Measurements from ENCODE around the gene NTS. TPM values are rescaled to one million over a fixed set of nuclear protein-coding genes. Genes with fewer than 3 reads are reported as not detected.
A peak's percentile ranks its signal among the peaks of the same experiment; 100 is the strongest.

Gene NTS
- total and polyA plus RNA-seq, 2 donors from 2014 or later, result 0.54 to 0.82 TPM

DNA sequence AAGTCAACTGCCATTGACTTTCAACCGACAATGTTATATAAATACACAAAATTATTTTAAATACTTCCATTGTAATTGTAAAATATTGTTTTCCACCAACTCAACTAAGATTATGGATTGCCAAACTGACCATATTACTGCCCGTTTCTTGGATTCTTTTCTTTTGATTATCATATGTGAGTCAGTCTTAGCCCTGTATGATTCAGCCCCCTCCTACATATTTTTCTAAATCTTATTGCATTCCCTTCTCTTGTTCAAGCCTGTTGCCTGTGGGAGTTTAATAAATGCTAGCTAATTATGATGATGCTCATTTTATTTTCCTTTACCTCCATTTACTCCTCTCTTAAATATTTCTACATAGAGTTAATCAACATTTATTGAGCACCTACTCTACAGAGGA, 44.7 kb upstream of the NTS start:
- no peaks in the 10 kb centered on the region for H3K4me1 ChIP-seq (ENCODE audit: control insufficient read depth in 2 of 3, insufficient read depth in 2 of 3, low read depth in 1 of 3, low read length in 3 of 3)
- no peak overlapping the region for H3K9ac ChIP-seq (ENCODE audit: low read length in 3 of 3)
- H3K27me3 ChIP-seq (ENCODE audit: control insufficient read depth, insufficient read depth, low read length), result no peaks in the 10 kb centered on the region
- H3K27ac ChIP-seq (ENCODE audit: low read depth in 2 of 2, low read length in 2 of 2), result no peak overlapping the region
- no peak overlapping the region for H3K4me3 ChIP-seq (ENCODE audit: low read length in 3 of 3)
- no peak for FAIRE-seq
- H3K36me3 ChIP-seq (ENCODE audit: control insufficient read depth in 2 of 3, insufficient read depth in 3 of 3, low read length in 3 of 3), result no peaks in the 10 kb centered on the region
- intact Hi-C loops (cut with DNase I), result no loop called here
- DNase-seq, result no peak
- H3K9me3 ChIP-seq (ENCODE audit: control insufficient read depth in 2 of 3, insufficient read depth in 1 of 3, low read length in 3 of 3), result no peaks in the 10 kb centered on the region
- TF ChIP-seq, protein P1, sequence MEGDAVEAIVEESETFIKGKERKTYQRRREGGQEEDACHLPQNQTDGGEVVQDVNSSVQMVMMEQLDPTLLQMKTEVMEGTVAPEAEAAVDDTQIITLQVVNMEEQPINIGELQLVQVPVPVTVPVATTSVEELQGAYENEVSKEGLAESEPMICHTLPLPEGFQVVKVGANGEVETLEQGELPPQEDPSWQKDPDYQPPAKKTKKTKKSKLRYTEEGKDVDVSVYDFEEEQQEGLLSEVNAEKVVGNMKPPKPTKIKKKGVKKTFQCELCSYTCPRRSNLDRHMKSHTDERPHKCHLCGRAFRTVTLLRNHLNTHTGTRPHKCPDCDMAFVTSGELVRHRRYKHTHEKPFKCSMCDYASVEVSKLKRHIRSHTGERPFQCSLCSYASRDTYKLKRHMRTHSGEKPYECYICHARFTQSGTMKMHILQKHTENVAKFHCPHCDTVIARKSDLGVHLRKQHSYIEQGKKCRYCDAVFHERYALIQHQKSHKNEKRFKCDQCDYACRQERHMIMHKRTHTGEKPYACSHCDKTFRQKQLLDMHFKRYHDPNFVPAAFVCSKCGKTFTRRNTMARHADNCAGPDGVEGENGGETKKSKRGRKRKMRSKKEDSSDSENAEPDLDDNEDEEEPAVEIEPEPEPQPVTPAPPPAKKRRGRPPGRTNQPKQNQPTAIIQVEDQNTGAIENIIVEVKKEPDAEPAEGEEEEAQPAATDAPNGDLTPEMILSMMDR (IDR thresholded peaks at IDR 0.05; ENCODE audit: borderline replicate concordance, extremely low read depth, insufficient read depth), result no peak

- peak overlapping the region in 1 of 3 donors; percentile 8 for H3K4me3 ChIP-seq (ENCODE audit: low read length in 3 of 3)
- no peaks in the 10 kb centered on the region for H3K27me3 ChIP-seq (ENCODE audit: control insufficient read depth, insufficient read depth, low read length)
- intact Hi-C loops (cut with DNase I), result no loop called here
- FAIRE-seq, result peak; percentile 6
- H3K4me1 ChIP-seq (ENCODE audit: control insufficient read depth in 2 of 3, insufficient read depth in 2 of 3, low read depth in 1 of 3, low read length in 3 of 3), result peaks cover 0 to 1% (median 0%) of the 10 kb centered on the region in 3 donors
- no peak for DNase-seq
- no peaks in the 10 kb centered on the region for H3K9me3 ChIP-seq (ENCODE audit: control insufficient read depth in 2 of 3, insufficient read depth in 1 of 3, low read length in 3 of 3)
- TF ChIP-seq, protein P1 (IDR thresholded peaks at IDR 0.05; ENCODE audit: borderline replicate concordance, extremely low read depth, insufficient read depth), result no peak
- H3K27ac ChIP-seq (ENCODE audit: low read depth in 2 of 2, low read length in 2 of 2), result no peak overlapping the region
- H3K36me3 ChIP-seq (ENCODE audit: control insufficient read depth in 2 of 3, insufficient read depth in 3 of 3, low read length in 3 of 3), result no peaks in the 10 kb centered on the region
- no peak overlapping the region for H3K9ac ChIP-seq (ENCODE audit: low read length in 3 of 3)
Observed at GRCh38 chr12:85831327-85831990, 42.6 kb upstream of the NTS start.

DNA sequence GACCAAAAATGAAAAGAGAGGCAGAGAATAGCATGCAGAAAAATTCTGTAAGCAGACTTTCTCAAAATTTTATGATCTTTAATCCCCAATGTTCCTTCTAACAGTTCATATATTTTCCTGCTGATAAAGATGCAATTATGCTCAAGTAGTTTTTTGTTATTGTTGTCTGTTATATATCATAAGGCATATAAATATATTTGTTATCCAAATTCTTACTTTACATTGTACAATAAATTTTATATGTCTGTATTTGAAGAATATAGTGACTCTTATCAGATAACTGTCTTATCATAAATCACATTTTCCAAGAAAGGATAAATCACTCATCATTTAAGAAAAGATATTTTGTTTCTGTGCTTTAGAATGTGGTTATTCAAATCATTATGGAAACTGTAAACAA, 40.5 kb upstream of the NTS start:
- FAIRE-seq, result peak; percentile 81
- TF ChIP-seq, protein P1 (IDR thresholded peaks at IDR 0.05; ENCODE audit: borderline replicate concordance, extremely low read depth, insufficient read depth), result no peak
- DNase-seq, result peak in 1 of 5 donors; percentile 17
- no peaks in the 10 kb centered on the region for H3K9me3 ChIP-seq (ENCODE audit: control insufficient read depth in 2 of 3, insufficient read depth in 1 of 3, low read length in 3 of 3)
- no peaks in the 10 kb centered on the region for H3K36me3 ChIP-seq (ENCODE audit: control insufficient read depth in 2 of 3, insufficient read depth in 3 of 3, low read length in 3 of 3)
- no peak overlapping the region for H3K9ac ChIP-seq (ENCODE audit: low read length in 3 of 3)
- peak overlapping the region; percentile 7 to 13 (median 11) for H3K4me3 ChIP-seq (ENCODE audit: low read length in 3 of 3)
- H3K27ac ChIP-seq (ENCODE audit: low read depth in 2 of 2, low read length in 2 of 2), result no peak overlapping the region
- H3K27me3 ChIP-seq (ENCODE audit: control insufficient read depth, insufficient read depth, low read length), result no peaks in the 10 kb centered on the region
- peaks cover 0 to 2% (median 0%) of the 10 kb centered on the region in 3 donors for H3K4me1 ChIP-seq (ENCODE audit: control insufficient read depth in 2 of 3, insufficient read depth in 2 of 3, low read depth in 1 of 3, low read length in 3 of 3)
- intact Hi-C loops (cut with DNase I), result no loop called here

Data from kidney (tissue), 14 donors.